CD4-positive, alpha-beta T cell treated with Interleukin-4 for 4 hours (primary cell): Measurements from ENCODE around the gene NTSR1.

Experiments
- DNase-seq: peaks from one replicate; pipeline ENCODE4 v3.0.0-alpha.2; 2020

The NTSR1 gene

DNA sequence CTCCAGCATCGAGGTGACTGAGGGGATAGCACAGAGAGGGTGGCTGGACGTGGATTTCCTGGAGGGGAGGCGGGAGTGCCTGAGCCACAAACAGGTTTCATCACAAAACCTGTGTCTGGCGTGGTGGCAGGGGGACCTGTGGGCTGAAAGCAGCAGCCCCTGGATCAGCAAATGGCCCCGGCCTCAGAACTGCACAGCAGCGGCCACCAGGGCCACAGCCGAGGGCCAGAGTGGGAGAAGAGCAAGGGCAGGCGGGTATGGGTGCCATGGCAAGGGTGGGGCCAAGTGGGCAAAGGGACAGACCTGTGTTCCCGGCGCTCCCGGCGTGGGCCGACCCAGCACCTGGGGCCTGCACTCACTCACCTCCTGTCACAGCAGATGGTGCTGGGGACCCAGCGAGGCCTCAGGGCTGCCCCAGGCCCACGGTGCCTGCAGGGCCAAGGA is 19.0 kb downstream of the NTSR1 start:
- DNase-seq: no peak

DNA sequence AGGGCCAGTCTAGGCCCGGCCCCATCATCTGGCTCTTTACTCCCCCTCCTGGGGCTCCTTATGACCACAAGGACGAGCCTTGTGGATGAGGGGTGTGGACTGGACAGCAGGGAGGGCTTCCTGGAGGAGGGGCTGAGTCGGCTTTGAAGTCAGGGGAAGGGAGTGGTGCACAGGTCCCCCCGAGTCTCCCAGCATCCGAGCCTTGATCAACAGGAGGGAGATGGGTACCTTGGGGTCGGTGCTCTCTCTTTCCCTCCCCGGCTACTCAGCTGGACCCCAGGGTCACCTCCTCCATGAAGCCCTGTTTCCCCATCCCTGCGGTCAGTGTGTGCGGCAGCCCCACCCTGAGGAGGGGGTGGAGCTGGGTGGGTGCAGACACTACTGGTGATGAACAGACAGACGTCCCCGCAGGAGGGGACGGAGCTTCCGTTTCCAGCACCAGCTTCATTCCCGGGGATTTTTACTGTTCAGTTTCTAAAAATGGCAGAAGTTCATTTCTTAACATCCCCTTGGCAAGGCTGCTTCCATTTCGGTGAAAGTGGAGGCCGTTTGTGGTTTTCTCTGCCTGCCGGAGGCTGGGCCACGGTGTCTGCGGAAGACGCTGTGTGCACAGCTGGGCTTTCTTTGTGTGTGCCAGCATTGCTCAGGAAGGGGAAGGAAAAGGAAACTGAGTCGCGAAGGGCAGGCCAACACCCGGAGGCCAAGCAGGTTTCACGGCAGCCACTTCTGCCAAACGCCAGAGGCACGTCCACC is 19.6 kb downstream of the NTSR1 start:
- no peak for DNase-seq

DNA sequence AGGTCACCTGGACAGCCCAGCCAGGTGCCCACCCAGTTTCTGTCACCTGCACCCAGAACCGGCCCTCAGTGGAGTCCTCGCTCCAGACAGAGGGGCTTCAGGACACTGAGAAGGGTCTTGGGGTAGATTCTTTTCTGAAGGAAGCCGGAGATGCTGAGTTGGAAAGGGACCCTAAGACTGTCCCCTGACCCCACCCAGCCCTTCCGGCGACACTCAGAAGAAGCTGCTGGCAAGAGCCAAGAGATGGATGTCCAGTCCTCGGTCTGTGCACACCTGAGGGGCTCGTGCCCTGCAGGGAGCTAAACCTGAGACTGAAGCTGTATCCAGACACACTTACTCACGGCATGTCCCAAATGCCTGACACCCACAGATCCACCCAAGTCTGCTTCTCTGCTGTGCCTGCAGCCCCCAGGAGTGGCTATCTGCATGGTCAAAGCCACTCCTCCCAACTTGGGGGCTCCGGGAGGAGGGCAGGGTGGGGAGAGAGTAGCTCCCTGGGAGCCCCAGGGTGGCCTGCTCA is 20.2 kb downstream of the NTSR1 start:
- DNase-seq: no peak

DNA sequence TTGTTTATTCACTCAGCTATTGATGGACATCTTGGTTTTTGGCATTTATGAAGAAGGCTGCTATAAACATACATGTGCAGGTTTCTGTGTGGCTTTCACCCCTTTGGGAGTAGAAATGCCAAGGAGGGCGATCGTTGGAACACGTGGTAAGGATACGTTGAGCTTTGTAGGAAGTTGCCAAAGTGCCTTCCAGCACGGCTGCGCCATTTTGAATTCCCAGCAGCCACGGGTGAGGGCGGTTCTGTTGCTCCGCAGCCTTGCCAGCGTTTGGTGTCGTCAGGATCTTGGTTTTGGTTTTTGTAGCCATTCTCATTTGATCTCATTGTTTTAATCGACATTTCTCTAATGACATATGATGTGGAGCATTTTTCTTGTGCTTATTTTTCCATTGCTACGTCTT is 21.8 kb downstream of the NTSR1 start:
- DNase-seq: no peak

DNA sequence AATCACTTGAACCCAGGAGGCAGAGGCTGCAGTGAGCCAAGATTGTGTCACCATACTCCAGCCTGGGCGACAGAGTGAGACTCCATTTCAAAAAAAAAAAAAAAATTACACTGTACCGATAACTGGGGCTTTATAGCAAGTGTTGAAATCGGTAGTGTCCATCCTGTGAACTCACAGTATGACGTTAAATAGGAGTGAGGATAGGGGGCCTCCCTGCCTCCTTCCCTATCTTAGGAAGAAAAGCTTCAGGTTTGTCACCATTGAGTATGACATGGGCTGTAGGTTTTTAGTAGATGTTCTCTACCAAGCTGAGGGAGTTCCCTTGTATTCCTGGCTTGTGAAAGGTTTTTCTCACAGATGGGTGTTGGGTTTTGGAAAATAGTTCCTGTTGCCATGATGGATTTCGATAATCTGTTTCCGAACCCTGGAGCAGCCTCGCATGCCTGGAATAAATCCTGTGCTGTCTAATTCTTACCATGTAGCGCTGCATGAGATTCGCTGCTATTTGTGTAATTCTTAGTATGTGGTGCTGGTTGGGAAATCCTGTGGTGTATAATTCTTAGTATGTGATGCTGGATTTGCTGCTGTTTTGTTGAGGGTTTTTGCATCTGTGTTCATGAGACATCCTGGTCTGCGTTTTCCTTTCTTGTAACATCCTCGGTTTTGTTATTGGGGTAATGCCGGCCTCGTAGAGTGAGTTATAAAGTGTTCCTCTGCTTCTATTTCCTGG is 23.6 kb downstream of the NTSR1 start:
- no peak for DNase-seq

DNA sequence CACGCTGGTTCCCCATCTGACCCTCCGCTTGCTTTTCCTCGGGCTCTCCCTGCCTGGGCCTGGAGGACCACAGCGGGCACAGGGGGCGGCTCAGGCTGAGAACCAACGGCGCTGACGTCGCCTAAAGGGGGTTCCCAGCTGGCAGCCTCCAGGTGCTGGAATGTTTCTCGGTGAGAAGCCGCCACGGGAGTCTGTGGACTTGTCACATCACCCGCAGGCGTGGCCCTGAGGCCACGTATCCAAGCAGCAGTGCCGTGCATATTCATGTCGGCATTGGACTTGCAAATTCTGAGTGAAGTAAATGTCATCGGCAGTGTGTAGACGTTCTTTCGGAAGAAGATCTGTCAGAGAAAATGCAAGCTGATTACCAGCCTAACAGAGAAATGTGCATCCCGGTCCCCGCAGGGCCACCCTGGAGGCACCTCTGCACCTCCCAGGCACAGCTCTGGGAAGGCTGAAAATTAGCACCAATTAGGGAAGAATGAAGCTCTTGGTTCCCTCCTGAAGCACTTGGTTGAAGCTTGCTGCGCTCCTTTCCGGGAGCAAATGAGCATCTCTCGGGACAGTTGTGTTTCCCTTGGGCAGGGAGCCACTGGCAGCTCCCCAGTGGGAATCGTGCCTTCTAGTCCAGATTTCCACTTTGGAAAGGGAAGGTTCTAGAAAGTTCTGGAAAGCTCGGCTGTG is 24.3 kb downstream of the NTSR1 start:
- DNase-seq: no peak

DNA sequence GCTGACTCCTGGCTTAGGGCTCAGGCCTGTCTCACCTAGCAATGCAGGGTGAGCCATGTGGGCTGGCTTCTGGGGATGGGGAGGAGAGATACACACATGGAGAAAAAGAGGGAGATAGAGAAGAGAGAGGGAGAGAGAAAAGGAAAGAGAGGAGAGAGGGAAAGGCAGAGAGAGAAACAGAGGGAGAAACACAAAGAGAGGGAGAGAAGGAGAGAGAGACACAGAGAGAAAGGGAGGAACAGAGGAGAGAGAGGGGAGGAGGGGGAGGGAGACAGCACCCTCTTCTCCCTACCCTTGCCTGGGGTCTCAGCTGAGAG is 24.8 kb downstream of the NTSR1 start:
- no peak for DNase-seq

DNA sequence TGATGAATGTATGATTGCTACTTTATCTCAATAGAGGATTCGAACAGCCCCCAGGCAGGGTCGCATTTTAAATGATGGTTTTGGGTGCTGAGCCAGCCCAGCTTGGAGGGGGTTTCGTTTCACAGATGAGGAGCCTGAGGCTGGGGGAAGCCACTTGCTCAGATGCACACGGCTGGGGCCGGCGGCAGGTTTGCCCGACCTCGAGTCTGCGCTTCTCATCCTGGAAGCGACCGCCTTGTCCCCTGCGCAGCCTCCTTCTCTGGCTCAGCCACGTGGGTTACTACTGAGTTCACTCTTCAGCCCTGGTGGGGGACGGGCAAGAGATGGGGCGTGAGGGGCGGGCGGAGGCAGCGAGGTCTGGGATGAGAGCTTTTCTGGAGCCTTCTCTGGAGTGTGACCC is 25.3 kb downstream of the NTSR1 start:
- no peak for DNase-seq

DNA sequence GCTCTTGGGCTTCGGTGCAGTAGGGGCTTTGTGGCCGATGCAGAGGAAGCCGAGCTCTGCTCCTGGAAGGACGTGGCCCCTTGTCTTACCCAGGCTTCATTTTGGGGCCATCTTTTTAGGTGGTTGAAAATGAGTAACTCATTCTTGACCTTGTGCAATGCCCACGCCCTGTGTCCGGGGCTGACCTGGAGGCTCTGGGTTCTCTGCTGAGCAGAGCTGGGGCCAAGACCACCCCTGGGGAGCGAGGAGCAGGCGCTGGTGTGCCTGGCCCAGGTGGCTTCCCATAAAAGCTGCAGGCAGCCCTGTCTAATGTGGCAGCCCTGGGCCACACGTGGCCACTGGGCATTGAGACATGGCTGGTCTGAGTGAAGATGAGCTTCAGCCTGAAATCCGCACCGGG is 25.7 kb downstream of the NTSR1 start:
- DNase-seq: no peak

DNA sequence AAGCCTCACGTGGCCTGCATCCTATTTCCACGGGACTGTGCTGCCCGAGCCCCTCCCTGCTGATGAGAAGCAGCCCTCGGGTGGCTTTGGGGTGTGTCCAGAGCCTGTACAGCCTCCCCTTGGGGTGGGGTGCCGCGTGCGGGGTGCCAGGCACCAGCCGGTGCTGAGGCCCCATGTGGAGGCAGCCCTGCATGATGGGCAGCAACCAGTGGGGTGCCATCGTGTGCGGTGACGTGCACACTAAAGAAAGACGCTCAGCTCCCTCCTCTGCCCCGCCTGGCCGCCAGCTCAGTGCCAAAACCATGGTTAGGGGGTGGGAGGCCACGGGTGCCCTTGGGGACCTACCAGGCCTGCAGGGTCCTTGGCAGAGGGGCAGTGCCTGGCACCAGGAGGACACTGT is 26.2 kb downstream of the NTSR1 start:
- no peak for DNase-seq

DNA sequence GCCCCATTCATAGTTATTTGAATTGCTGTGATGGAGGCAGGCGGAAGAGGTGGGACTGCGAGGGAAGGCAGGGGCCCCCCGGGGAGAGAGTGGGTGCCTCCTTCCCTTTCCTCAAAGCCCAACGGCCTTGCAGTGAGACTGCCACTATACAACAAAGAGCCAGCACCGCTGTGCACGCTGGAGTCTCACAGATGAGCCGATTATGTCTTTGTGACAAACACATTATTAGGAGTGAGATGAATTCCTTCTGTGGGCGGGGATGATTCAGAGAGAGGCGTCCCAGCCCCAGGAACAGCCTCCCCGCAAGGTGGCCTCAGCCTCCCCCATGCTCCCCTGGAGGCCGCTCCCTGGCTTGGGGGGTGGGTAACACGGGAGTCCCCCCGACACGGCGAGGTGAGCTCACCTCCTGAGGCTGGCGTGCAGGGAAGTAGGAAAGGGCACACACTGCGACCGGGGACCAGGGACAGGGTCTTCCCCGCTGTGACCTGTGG is 26.7 kb downstream of the NTSR1 start:
- DNase-seq: no peak

DNA sequence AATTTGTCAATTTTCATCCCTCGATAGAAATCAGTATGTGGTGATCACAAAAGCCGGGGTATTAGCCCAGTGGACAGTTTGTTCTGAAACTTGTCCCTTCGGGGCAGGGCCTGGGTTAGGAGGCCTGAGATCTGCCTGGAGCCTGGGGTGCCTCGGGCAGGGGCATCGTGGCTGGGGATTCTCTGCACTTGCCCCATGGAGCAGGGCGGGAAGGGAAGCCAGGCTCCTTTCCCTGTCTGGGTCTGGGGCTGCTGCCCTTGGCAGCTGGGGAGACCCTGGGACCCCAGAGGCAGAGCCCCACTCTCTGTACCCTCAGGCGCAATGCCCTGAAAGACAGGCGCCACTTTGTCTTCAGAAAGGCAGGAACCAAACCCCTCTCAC is 27.4 kb downstream of the NTSR1 start:
- no peak for DNase-seq

DNA sequence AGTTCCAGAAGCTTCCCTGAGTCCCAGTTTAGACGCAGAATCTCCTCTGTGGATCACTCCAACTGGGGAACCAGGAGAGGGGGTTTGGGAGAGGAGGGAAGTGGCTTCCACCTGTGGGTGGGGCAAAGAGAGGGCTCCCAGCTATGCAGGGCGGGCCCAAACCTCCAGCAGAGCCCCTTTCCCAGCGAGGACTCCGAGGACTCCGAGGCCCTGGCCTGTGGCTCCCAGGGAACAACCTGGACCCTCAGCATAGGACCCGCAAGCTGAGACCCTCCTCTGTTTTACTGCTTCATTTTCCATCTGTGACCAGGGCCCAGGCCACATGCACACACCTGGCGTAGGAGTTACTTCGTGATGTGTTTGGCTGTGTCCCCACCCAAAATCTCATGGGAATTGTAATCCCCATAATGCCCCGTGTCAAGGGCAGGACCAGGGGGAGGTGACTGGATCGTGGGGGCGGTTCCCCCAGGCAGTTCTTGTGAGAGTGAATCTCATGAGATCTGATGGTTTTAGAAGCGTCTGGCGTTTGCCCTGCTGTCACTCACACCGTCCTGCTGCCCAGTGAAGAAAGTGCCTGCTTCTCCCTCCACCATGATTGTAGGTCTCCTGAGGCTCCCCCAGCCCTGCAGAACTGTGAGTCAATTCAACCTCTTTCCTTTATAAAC is 27.9 kb downstream of the NTSR1 start:
- DNase-seq: no peak

DNA sequence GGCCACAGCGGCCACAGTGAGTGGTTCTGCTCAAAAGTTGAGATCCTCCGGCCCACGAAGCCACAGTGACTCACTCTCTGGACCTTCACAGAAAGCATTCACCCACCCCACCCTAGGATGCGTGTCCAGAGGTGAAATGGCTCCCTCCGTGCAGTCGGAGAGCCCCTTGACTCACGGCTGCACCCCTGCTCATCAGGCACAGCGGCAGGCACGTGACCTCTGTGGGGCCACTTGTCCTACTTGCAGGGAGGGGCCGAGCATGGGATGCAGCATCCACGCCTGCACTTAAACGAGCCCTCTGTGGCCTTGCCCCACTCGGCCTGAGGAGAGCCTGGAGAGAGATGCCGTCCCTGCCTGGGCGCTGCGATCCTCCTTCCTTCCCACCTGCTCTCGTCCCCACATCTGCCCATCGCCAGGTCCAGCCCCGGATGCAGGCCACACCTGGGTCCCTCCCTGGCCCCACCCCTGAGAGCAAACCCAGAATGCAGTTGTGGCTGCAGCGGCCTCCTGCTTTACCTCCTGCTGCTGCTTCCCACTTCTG is 28.7 kb downstream of the NTSR1 start:
- DNase-seq: no peak

DNA sequence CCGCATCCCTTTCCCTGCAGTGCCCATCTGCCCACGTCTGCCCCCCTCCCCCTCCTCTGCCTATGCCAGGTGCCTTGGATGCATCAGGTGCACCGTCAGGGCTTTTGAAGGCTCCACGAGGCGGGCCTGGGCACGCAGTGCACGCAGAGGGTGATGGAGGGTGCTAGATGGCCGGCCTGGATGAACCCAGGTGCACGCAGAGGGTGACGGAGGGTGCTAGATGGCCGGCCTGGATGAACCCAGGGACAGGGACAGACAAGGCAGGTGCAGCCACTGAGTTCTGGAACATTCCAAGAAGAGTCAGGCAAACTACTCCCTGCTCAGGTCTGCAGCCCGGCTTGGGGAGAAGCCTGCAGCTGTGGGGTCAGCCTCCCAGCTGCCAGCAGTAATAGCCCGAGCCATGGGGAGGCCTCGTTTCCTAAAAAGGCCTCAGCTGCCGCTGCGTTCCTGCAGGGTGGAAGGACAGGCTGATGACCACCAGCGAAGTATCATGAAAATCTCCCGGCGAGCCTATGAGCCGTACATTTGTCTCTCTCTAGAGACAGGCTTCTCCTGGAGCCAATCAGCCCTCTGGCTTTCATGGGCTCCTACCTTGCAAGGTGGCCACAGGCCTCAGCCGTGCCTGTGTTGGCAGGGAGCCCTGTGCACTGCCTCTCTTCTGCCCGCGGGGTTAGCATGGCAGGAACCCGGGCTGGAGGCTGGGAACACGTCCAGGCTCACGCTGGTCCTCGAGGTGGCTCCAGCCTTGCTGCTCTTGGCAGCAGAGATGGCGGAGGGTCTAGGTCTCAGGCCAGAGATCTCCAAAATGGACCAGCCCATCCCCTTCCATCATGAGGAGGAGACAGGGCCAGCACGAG is 29.6 kb downstream of the NTSR1 start:
- DNase-seq: no peak

DNA sequence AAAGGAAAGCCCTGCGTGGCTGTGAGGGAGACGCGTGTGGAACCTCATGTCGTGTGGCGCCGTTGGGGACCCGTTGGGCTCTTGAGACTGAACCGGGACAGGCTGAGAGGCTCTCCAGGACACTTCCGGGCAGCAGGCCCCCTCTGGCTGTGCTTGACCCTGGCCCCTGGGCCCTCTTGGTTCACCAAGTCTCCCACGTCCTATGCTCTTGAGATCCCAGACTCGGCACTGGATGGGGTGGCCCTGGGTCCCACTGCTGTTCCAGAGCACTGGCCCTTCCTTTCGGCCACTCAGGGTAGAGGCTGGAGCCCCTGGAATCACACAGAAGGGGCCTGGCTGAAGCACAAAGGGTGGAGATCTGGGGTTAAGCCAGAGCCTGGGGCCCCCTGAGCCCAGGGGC is 30.4 kb downstream of the NTSR1 start:
- no peak for DNase-seq

DNA sequence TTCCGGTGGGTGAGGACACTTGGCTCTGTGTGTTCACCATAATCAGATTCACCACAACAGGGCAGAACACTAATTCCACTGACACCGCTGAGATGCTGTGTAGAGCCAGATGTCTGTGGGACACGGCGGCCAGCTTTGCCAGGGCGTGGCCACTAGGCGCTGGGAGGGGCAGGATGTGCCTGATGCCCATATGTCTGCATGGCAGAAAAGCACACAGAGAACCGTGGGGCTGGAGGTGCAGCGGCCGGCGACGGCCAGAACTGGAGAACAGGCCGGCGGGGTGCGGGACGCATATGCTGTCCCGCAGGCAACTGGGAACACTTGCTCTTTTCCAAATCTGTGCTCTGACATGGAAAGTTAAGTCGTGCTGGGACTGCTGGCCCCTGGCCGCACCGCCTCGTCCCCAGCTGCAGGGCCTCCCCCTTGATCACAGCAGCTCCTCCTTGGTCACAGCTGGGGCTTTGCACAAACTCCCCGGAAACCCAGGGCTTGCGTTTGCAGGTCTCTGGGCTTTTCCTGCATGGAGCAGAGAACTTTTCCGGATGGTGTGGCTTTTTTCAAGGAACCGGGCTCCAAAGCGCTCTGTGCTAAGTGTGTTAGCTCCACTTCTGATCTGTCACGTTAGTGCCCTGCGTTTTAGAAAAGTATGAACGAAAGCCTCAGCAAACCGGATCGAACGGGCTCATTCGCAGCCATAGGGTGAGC is 31.1 kb downstream of the NTSR1 start:
- peak; percentile 61 for DNase-seq

DNA sequence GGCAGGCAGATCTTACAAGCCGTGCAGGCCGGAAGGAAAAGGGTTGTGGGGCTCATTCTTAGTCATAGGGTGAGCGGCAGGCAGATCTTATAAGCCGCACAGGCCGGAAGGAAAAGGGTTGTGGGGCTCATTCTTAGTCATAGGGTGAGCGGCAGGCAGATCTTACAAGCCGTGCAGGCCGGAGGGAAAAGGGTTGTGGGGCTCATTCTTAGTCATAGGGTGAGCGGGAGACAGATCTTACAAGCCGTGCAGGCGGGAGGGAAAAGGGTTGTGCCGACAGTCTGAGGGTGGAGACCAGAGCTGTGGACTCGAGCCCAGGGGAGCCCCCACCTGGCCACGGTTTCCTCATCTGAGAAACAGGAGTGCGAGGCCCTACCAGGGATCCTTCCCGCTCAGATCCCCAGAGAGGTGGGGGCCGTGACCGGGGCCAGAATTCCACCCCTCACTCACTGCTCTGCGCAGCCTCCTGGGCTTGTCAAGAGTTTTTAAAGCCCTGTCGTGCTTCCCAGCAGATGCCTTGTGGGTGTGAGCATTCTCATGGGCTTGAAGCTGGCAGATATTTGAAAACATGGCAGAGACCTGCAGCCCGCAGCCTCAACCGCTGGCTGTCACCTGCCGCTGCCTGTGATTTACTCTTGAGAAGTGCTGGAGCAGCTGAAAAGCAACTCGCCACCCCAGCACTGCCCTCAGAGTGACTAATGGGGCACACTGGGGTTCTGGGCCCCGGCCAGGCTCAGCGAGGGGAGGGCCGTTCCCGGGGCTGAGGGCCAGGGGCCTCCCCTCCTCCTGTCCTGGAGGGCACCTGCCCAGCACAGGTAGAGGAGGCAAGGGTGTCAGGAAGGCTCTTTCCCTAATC is 31.9 kb downstream of the NTSR1 start:
- peak; percentile 96 for DNase-seq

DNA sequence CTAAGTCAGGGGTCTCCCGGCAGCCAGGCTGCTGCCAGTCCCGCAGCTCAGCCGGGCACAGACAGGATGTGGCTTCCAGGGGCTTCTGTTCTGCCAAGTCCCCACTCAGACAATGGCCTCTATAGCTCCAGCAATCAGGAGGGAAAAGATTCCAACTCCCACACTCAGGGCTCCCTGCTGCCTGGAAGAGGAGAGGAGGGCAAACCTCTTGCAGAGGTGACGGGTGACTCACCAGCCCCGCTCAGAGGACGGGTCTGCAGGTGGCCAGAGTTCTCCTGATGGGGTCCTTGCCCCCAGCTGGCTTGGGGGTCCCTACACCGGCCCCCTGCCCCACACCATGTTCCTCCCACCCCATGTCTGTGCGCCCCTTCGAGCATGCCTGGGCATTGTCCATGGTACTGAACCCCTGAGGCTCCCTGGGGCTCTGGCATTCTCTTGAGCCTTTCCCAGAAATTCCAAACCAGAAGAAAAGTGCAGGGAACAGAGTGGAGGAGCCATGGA is 32.6 kb downstream of the NTSR1 start:
- peak; percentile 11 for DNase-seq
